Frontal cortex (tissue), 4 donors: ENCODE data around the gene LHB. TPM values are rescaled to one million over a fixed set of nuclear protein-coding genes. Genes with fewer than 3 reads are reported as not detected.
"Not testable (repeated sequence)": the region's sequence is repeated elsewhere in the genome, so short reads cannot be mapped to it uniquely, and the experiment has no call there.

ENCODE experiments used
- DNase-seq, 2 donors: peaks; one replicate each; pipeline ENCODE4 v3.0.0; 2012; ENCODE audit warnings: low spot score in 2 of 2
- FAIRE-seq: peaks from 2 replicates; lab custom pipeline; 2012; peaks lifted over from hg19 to GRCh38; lab: Jason Lieb, UNC
- total RNA-seq: library from RNA; depleted of rRNA; stranded (reverse); fragments of >200 nt; gene quantifications from one replicate; pipeline ENCODE4 v1.2.3, GENCODE V29; 2014
- donor health status: control.
- donor health status: control.
- donor health status: control.

Gene LHB
- total RNA-seq, 1 donor from 2014 or later = not detected

DNA sequence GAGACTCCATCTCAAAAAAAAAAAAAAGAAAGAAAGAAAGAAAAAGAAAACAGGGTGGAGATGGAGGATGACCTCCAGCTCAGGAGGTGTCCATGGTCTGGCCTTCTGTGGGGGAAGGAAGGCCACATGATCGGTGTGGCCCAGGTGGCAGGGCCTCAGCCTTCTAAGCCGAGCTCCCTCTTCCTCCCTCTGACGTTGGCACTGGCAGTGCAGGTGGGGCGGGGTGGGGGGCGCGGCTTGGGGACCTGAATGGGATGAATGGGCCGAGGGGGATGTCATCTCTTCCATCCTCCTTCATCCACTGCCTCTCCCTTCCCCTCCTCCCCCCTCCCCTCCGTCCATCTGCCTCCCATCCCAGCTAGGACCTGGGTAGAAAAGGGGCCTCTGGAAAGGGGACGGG is 22.8 kb upstream of the LHB start:
- DNase-seq, FAIRE-seq: not testable (repeated sequence)

DNA sequence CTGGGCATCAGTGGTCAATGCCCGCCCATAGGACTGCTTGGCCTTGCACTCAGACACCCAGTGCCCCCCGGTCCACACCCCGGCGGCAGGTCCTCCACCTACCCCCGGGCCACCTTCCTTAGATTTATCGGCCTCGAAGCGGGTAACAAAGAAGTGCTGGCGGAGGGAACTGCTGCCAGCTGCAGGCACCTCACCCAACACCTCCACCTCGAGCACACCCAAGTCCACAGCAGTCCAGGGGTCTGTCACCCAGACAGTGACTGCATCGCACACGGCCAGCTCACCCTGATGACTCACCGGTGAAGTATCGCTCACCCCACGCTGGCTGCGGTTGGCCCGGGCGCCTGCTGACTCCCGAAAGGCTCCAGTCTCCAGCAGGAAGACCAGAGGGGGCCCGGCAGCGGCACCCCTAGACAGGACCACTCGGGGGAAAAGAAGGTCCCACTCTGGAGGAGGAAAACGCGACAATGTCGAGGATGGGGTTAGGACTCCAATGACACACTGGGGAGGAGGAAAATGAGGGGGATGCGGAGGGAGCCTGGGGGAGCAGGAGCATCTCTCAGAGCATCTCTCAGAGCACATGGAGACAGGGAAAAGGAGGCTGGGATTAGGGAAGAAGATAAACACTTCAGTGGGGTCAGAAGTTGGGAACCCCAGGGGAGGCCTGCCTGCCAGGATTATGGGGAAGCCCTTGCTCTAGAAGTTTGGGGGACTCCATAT is 21.8 kb upstream of the LHB start:
- FAIRE-seq, DNase-seq: not testable (repeated sequence)

- DNase-seq, FAIRE-seq: not testable (repeated sequence)
Observed at GRCh38 chr19:49038111-49038510, 21.2 kb upstream of the LHB start.

GRCh38 chr19:49036815-49037214 is 19.9 kb upstream of the LHB start, which contains the start of gene CGB1:
Gene CGB1 (minus strand): TSS chr19:49036895. CDS start chr19:49036711, 184 bp downstream.
- DNase-seq, FAIRE-seq: not testable (repeated sequence)

GRCh38 chr19:49031642-49032301 is 14.9 kb upstream of the LHB start, which contains the start of gene CGB2:
Gene CGB2 (plus strand): TSS chr19:49031890. CDS start chr19:49032096, 206 bp downstream.
- DNase-seq, FAIRE-seq: not testable (repeated sequence)

DNA sequence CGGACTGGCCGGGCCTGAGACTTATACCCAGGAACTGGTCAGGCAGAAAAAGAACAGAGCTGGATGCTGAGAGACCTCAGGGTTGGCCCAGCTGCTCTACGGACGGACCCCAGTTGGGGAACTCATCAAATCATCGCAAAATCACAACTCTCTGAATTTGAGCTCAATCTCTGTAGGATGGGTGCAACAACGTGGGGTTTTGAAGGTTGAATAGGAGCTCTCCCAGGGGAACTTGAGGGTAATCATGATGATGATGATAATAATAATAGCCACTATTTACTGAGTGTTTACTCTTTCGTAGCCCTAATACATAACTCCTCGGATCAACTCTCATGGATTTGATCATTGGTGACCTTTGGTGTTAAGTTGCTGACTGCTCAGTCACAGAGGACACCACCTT is 13.4 kb upstream of the LHB start:
- DNase-seq, FAIRE-seq: not testable (repeated sequence)

GRCh38 chr19:49029749-49030148 is 12.9 kb upstream of the LHB start:
- FAIRE-seq, DNase-seq: not testable (repeated sequence)

DNA sequence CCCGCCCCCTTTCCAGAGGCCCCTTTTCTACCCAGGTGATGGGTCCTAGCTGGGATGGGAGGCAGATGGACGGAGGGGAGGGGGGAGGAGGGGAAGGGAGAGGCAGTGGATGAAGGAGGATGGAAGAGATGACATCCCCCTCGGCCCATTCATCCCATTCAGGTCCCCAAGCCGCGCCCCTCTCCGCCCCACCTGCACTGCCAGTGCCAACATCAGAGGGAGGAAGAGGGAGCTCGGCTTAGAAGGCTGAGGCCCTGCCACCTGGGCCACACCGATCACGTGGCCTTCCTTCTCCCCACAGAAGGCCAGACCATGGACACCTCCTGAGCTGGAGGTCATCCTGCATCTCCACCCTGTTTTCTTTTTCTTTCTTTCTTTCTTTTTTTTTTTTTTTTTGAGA is 11.8 kb upstream of the LHB start:
- FAIRE-seq = not testable (repeated sequence)

DNA sequence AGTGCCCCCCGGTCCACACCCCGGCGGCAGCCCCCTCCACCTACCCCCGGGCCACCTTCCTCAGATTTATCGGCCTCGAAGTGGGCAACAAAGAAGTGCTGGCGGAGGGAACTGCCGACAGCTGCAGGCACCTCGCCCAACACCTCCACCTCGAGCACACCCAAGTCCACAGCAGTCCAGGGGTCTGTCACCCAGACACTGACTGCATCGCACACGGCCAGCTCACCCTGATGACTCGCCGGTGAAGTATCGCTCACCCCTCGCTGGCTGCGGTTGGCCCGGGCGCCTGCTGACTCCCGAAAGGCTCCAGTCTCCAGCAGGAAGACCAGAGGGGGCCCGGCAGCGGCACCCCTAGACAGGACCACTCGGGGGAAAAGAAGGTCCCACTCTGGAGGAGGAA is 8.7 kb upstream of the LHB start:
- DNase-seq, FAIRE-seq: not testable (repeated sequence)

More for the DNA sequence above, 11.8 kb upstream of the LHB start:
- not testable (repeated sequence) for DNase-seq

DNA sequence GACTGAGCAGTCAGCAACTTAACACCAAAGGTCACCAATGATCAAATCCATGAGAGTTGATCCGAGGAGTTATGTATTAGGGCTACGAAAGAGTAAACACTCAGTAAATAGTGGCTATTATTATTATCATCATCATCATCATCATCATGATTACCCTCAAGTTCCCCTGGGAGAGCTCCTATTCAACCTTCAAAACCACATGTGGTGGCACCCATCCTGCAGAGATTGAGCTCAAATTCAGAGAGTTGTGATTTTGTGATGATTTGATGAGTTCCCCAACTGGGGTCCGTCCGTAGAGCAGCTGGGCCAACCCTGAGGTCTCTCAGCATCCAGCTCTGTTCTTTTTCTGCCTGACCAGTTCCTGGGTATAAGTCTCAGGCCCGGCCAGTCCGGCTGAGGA is 8.2 kb upstream of the LHB start:
- not testable (repeated sequence) for FAIRE-seq, DNase-seq

- FAIRE-seq = not testable (repeated sequence)
Observed at GRCh38 chr19:49024233-49024632, 7.3 kb upstream of the LHB start, which contains the start of gene CGB3. Gene CGB3 (minus strand): TSS chr19:49024333. CDS start chr19:49023971, 362 bp downstream.

DNA sequence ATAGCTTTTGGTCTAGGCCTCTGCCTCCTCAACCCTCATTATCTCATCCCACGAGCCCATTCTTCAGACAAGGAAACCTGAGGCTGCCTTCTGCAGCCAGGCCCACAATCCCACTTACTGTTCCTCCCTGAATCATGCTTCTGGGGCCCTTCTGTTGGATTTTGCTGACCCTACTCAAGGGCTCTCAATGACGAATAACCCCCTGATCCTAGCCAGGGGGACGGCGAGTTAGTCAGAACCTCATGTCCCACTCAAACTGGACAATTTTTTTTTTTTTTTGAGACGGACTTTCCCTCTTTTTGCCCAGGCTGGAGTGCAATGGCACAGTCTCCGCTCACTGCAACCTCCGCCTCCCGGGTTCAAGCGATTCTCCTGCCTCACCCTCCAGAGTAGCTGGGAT is 5.2 kb upstream of the LHB start:
- DNase-seq (no peak), FAIRE-seq (no peak)

More at GRCh38 chr19:49024233-49024632, 7.3 kb upstream of the LHB start, which contains the start of gene CGB3:
- not testable (repeated sequence) for DNase-seq

GRCh38 chr19:49020931-49021895 is 4.3 kb upstream of the LHB start:
- DNase-seq = no peak
- no peak for FAIRE-seq

- FAIRE-seq = no peak
Observed at GRCh38 chr19:49020342-49020741, 3.5 kb upstream of the LHB start.

GRCh38 chr19:49019242-49019932 is 2.5 kb upstream of the LHB start:
- FAIRE-seq = no peak
- peak in 1 of 2 donors; percentile 66 for DNase-seq

More at GRCh38 chr19:49020342-49020741, 3.5 kb upstream of the LHB start:
- no peak for DNase-seq

GRCh38 chr19:49018388-49019241 is 1.7 kb upstream of the LHB start:
- not testable (repeated sequence) for DNase-seq, FAIRE-seq

GRCh38 chr19:49017666-49018351 is 918 bp upstream of the LHB start:
- FAIRE-seq = no peak
- DNase-seq = peak; percentile 60 to 75
